T-cell (primary cell): ENCODE measurements around the gene NSMCE4A. TPM values are rescaled to one million over a fixed set of nuclear protein-coding genes. Genes with fewer than 3 reads are reported as not detected.

Experiments
- ATAC-seq, 4 experiments: fragments of 200-7000 bp in 3 of 4; fragments of 150-1000 bp in 1 of 4; cut with Tn5 transposase; replicated peaks in 1 of 4; 1 replicate in 3 of 4; 2 replicates in 1 of 4; pipeline ENCODE4 v1.10.0; 2021; ENCODE audit warnings: moderate library complexity in 3 of 4, mild to moderate bottlenecking in 2 of 4, moderate number of reproducible peaks in 1 of 4
- CTCF ChIA-PET, 2 donors: fragments of 300-600 bp; sonication (Branson Sonifier 250); formaldehyde crosslinking; loops; one replicate each; lab custom pipeline; 2022; ENCODE audit warnings: antibody characterized with exemption in 2 of 2; lab: Charles Lee
- POLR2A ChIA-PET, 2 donors: fragments of 300-600 bp; sonication (Branson Sonifier 250); formaldehyde crosslinking; loops; one replicate each; lab custom pipeline; 2022; ENCODE audit warnings: antibody characterized with exemption in 2 of 2; lab: Charles Lee
- DNase-seq, 35 experiments: peaks; one replicate each; pipeline versions ENCODE4 v3.0.0 to v3.0.0-alpha.2; 2013 to 2023
- H3K27ac ChIP-seq: one replicate; pipeline ENCODE4 v1.5.1; 2013; ENCODE audit warnings: low read length
- H3K27me3 ChIP-seq, 2 experiments: replicated peaks in 1 of 2; 1 replicate in 1 of 2; 2 replicates in 1 of 2; pipeline versions ENCODE4 v1.6.1 to v1.7.0; 2013; ENCODE audit warnings: low read length in 1 of 2, mixed read lengths in 1 of 2; ENCODE audit not compliant: control insufficient read depth in 2 of 2, insufficient read depth in 2 of 2; ENCODE audit errors: extremely low read depth in 1 of 2
- H3K36me3 ChIP-seq, 2 donors: 1 replicate in 1 of 2; 2 replicates in 1 of 2; pipeline versions ENCODE4 v1.6.1 to v1.7.0; 2013; ENCODE audit warnings: low read length in 1 of 2; ENCODE audit not compliant: control insufficient read depth in 2 of 2, insufficient read depth in 1 of 2; ENCODE audit errors: extremely low read depth in 1 of 2
- H3K4me1 ChIP-seq, 2 experiments: 1 replicate in 1 of 2; 2 replicates in 1 of 2; pipeline versions ENCODE4 v1.6.1 to v1.7.0; 2013; ENCODE audit warnings: low read length in 2 of 2, mixed read lengths in 1 of 2; ENCODE audit not compliant: insufficient read depth in 2 of 2, control insufficient read depth in 1 of 2; ENCODE audit errors: extremely low read depth in 1 of 2
- H3K4me3 ChIP-seq, 2 donors: 1 replicate in 1 of 2; 2 replicates in 1 of 2; pipeline versions ENCODE4 v1.5.1 to v1.7.0; 2013; ENCODE audit warnings: mild to moderate bottlenecking in 2 of 2, low read length in 1 of 2, moderate library complexity in 1 of 2; ENCODE audit not compliant: control insufficient read depth in 1 of 2; ENCODE audit errors: extremely low read depth in 1 of 2
- H3K9me3 ChIP-seq: 2 replicates; pipeline ENCODE4 v1.7.0; 2013
- H3K27ac Mint-ChIP-seq, 2 donors: one replicate each; pipeline ENCODE4 v1.8.0; 2020 to 2021; ENCODE audit warnings: mild to moderate bottlenecking in 2 of 2, mixed read lengths in 2 of 2
- H3K27me3 Mint-ChIP-seq, 2 donors: one replicate each; pipeline ENCODE4 v1.8.0; 2021 to 2022; ENCODE audit warnings: mixed read lengths in 2 of 2
- H3K36me3 Mint-ChIP-seq: one replicate; pipeline ENCODE4 v1.8.0; 2021; ENCODE audit warnings: mixed read lengths
- H3K4me1 Mint-ChIP-seq, 3 donors: one replicate each; pipeline ENCODE4 v1.8.0; 2020 to 2022; ENCODE audit warnings: mixed read lengths in 3 of 3, mild to moderate bottlenecking in 1 of 3
- H3K4me3 Mint-ChIP-seq, 3 donors: one replicate each; pipeline ENCODE4 v1.8.0; 2020 to 2022; ENCODE audit warnings: mild to moderate bottlenecking in 3 of 3, mixed read lengths in 3 of 3, moderate library complexity in 3 of 3
- H3K9me3 Mint-ChIP-seq, 3 donors: one replicate each; pipeline ENCODE4 v1.8.0; 2020 to 2022; ENCODE audit warnings: mixed read lengths in 3 of 3
- WGBS: methylation state at CpG from one replicate; pipeline ENCODE4 v1.1.5; 2013; ENCODE audit warnings: missing lambda C conversion rate; ENCODE audit not compliant: insufficient coverage; 5-methylcytosine and 5-hydroxymethylcytosine counted together
- total RNA-seq, 35 experiments: library from RNA in 6 of 35; stranded (reverse) in 6 of 35; fragments of 120-200 nt in 1 of 35; gene quantifications; one replicate each; pipeline versions ENCODE4 v1.2.1 to v1.2.4 and lab custom pipeline; 2013 to 2026

The NSMCE4A gene
- total RNA-seq, 5 donors from 2014 or later (not counting 1 experiment from before 2014, with no cell fraction given) = 41.6 to 79.7 (median 77.5) TPM

- Histone ChIP-seq H3K4me3 (no peak overlapping the region), H3K9me3 (no peaks in the 10 kb centered on the region), H3K36me3 (peaks cover 0 to 38% of the 10 kb centered on the region in 2 donors), H3K27me3 (no peaks in the 10 kb centered on the region), H3K4me1 (no peaks in the 10 kb centered on the region), H3K27ac (no peak overlapping the region)
- peaks cover 0 to 7% (median 2%) of the 10 kb centered on the region in 3 donors for H3K4me1 Mint-ChIP-seq
- WGBS = no CpG with 5 or more reads among the region's 2 CpGs
- H3K27ac Mint-ChIP-seq = no peak overlapping the region
- no peak for DNase-seq
- H3K36me3 Mint-ChIP-seq = peaks cover 34% of the 10 kb centered on the region
- ATAC-seq = no peak
- H3K4me3 Mint-ChIP-seq = no peak overlapping the region
- no peaks in the 10 kb centered on the region for H3K27me3 Mint-ChIP-seq
- ChIA-PET CTCF (no interaction called here), POLR2A (no interaction called here)
- H3K9me3 Mint-ChIP-seq = no peaks in the 10 kb centered on the region
These were observed 63.7 kb downstream of the NSMCE4A start for GRCh38 chr10:121911421-121911697.

GRCh38 chr10:121910673-121911420 lies 64.2 kb downstream of the NSMCE4A start:
- Mint-ChIP-seq H3K4me3 (no peak overlapping the region), H3K36me3 (peaks cover 34% of the 10 kb centered on the region), H3K4me1 (peaks cover 0 to 7% (median 2%) of the 10 kb centered on the region in 3 donors), H3K27ac (no peak overlapping the region), H3K27me3 (no peaks in the 10 kb centered on the region), H3K9me3 (no peaks in the 10 kb centered on the region)
- H3K27me3 ChIP-seq = no peaks in the 10 kb centered on the region
- DNase-seq (no peak), ATAC-seq (no peak)
- H3K9me3 ChIP-seq = no peaks in the 10 kb centered on the region
- H3K4me3 ChIP-seq = no peak overlapping the region
- no peaks in the 10 kb centered on the region for H3K4me1 ChIP-seq
- 36% methylated on average over 3 of the region's 5 CpGs for WGBS
- peaks cover 0 to 38% of the 10 kb centered on the region in 2 donors for H3K36me3 ChIP-seq
- CTCF ChIA-PET = no interaction called here
- no peak overlapping the region for H3K27ac ChIP-seq
- POLR2A ChIA-PET = no interaction called here

Other genes starting within 250 kb of the NSMCE4A start
- gene ATE1, start 47.2 kb downstream of the NSMCE4A start, total RNA-seq = 10 to 100 TPM; 18.6 to 28.9 (median 26.0) TPM
- under 1 TPM in 3 of 5 donors, not detected in 2; 0.46 to 0.70 (median 0.60) TPM for gene TACC2, start 13.9 kb upstream of the NSMCE4A start, total RNA-seq